ENCODE data around the gene RBMS3.
"Not testable (repeated sequence)": the region's sequence is repeated elsewhere in the genome, so short reads cannot be mapped to it uniquely, and the experiment has no call there.

Gene RBMS3

DNA sequence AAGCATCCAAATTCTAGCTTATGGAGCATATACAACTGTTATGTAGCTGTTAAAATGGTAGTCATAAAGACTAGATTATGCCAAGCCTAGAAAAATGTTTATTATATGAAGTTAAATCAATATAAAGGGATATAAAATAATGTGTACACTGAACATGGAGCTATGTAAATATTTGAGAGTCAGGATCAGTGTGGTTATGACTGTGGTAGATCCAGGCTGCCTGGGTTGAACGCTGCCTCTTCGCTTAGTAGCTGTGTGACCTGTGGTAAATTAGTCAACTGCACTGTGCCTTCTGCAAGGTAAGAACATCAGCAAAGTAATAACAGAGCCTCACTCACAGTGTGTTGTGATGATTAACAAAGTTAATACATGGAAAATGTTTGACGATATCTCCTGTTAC, 212.2 kb downstream of the RBMS3 start:
- no peak for DNase-seq

DNA sequence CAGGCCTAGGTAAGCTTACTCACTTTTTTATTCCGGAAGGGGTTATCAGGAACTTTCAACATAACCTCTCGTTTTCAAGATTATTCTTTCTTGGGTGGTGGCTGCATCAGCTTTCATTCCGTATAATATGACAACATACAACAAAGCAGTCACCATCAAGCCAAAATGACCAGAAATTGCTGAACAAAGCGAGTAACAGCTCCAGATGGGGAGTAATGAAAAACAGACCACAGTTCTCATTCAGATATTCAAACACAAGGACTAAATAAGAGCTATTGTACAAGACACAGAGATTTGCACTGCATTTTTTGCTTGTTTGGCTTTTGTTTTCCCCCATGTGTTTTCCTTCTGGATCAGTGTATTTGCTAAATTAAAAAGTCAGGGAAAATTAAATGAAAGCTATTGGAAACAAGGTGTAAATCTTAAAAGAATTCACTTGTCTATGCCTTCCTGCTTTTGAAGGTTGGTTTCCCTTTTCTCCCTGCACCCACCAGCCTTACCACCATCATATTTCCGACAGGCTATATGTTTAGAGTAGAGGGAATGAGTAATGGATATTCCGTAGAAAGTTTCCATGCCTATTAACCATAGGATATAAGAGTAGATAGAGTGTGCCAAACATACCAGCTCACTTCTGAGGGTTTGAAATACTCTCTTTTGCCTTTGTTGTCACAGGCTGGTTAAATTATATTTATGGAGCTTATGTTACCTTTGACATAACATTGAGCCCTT, 213.6 kb downstream of the RBMS3 start:
- DNase-seq = no peak

DNA sequence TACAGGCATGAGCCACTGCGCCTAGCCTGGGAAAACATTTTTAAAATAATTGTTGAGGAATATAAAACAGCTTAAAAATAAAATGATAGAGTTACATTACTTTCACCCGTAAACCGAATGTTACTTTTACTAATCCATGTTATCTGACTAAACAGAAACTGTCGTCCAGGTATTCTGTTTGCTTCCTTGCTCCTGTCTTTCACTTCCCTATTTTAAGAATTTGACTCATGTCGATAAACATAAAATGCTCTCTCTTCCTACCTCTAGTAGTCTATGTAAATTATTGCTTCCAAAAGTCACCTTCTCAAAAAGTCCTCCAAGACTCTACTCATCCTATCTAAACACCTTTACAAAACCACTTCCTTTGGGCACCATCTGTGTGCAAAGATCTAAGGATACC, 216.4 kb downstream of the RBMS3 start:
- no peak for DNase-seq

DNA sequence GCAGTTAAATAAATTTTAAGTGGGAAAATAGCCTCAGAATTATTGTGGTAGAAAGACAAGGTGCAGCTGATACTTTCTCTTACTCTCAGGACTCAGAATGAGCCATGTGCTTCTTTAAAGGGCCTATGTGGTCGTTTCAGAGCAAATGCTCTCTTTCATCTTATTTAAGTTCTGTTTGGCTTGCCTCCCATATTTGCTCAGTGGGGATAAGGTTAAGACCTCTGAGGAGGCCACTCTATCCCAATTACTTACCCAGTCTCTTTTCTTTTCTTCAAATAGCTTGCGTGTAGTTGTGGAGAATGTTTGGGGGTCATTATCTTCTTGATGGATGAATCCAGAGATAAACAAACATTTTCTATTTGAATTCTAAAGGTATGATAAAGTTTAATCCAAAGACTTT, 221.9 kb downstream of the RBMS3 start:
- DNase-seq = no peak

DNA sequence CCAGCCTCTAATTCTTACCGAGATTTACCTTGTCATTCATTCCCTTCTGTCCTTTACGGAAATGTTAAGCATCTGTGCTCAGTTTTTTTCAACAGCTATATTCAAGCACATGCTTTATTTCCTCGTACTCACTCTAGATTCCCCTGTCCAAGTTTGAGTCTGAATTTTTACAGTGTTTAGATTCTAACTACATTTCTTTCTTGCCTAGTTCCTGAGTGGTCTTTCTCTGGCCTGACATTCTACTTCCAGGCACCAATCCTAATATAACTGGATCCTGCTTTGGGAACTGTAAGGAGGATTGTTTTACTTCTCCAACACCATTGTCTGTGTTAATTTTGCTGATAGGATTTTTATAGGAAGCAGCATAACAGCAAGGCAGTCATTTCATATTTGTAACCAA, 222.4 kb downstream of the RBMS3 start:
- DNase-seq = no peak

DNA sequence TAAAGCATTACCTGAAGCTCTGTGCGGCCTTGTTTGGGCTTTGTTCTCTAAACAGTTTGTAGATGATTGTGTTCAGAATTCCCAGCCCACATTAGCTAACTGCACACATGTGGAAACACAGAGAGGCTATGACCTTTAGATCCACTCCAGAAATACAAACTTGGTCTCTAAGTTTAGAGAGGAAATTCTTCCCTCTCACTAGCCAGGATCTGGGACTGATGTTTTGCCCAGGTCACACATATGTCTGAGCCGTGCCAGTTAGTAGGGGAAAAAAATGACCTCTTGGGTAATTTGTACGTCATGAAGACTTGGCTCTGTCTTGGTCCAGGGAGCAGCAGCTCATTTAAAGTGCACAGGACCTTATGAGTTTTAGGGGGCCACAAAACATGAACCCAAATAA, 223.1 kb downstream of the RBMS3 start:
- no peak for DNase-seq

DNA sequence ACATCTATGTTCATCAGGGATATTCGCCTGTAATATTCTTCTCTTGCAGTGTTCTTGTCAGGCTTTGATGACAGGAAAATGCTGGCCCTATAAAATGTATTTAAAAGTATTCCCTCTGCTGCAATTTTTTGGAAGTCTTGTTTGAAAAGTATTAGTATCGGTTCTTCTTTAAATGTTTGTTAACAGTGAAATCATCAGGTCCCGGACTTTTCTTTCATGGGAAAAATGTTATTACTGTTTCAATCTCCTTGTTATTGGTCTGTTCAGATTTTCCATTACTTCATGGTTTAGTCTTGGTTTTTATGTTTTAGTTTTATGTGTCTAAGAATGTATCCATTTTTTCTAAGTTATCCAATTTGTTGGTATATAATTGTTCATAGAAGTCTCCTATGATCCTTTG, 225.6 kb downstream of the RBMS3 start:
- no peak for DNase-seq

DNA sequence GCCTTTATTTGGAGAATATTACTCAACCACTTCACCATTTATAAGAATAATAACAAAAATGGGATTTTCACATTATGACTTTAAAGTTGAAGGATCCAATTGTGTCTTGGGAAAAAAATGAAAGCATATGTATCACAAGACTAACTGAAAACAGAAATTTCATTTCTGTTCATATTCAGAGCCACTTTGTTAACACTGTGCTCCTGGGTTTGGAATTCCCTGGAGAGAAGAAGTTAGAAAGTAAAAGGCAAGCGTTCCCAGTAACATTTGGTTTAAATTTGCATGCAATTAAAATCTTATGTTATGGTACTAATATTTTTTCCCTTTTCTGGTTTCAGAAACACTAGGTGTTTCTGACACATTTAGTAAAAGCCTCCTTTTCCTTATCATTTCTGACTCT, 230.8 kb downstream of the RBMS3 start:
- no peak for DNase-seq

DNA sequence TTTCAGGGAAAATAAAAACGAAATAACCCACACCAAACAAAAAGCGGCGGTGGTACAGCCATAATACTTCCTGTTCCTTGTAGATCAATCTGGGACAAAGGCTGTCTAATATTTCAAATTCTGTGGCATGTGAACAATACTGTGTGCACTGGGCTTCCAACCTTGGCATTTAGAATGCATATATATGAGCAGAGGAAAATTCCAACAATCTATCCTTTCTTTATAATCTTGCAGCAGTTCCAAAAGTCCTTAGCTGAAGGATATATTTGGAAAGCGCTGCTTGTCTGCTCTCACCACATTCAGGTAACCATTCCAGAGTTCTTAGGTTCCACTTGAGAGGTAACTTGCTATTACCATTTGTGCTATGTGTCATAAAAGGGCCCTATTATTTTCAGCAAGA, 231.8 kb downstream of the RBMS3 start:
- DNase-seq = no peak

DNA sequence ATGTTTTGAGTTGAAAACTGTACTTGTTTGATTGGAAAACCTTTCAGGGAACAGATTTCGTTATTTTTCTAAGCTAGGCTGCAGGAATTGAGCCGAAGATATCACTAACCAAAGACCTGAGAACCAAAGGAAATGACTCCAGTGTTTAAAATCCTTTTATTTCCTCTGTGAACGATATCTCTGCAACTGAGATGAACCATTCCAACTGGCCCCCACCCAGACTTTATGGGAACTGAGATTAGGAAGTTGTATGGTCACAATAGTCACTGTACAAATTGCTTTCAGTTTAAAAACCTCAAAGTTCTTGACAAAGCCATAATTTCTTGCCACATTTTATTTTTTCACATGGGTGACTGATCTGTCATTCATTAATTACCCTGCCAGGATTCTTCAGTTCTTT, 232.4 kb downstream of the RBMS3 start:
- DNase-seq = no peak

DNA sequence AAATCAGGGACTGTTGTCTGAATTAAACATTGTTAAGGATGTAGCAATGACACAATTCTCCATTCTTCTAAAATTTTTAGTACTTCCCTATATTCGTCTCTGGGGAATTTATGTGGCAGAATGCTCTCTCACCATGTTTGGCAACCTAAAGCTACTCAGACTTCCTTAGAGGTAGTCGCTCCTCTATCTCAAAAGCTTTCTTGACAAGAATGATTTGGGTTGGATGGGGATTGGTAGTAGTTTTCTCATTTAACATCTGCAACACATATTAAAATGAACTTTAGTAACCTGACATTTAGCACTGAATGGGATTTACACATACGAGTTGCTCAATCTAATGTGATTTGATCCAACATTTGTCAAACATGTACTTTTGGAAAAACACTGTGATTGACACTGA, 233.3 kb downstream of the RBMS3 start:
- no peak for DNase-seq

DNA sequence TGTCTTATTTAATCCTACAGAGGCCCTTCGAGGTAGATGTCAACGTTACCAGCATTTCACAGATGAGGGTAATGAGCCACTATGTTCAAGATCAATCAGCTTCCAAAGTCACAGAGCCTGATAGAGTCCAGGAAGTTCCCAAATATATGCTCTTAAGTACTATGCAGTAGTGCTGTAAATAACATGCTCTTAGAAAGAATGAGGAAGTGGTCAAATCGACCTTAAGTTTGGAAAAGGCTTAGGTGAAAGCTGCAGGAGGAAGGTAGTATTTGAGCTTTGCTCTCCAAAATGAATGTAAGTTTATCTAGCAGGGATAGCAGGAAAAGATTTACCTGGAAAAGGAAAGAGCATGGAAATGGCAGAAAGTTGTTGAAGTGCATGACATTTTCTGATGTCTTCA, 234.0 kb downstream of the RBMS3 start:
- DNase-seq = no peak

DNA sequence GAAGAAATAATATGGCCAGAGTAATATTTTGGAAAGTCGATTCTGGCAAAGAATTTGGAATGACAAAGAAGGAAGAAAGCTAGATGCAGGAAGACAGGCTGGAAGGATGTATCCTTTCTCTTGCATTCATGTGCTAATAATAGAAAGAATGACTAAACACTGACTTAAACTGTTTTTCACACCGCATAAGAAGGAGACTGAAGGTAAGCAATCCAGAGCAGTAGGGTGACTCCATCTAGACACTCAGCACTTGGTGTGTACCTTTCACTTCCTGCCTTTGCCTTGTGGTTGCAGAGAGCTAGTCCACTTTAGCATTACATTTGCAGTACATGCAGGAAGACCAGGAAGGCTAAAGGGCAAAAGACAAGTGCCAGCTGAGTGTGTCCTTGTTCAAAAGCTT, 234.6 kb downstream of the RBMS3 start:
- DNase-seq = no peak

DNA sequence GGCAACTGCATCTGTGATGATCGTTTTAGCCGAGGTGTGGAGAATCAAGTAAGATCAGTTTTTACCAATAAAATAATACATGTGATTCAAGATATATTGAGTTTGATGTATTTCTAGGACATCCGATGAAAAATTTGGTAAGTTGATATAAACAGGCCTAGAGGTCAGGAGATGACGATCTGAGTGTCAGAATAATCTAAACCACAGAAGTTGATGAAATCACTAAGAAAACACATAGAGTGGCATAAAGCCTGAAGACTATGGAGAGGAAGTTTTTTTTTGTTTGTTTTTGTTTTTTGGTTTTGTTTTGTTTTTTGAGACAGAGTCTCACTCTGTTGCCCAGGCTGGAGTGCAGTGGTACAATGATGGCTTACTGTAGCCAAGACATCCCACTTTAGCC, 235.3 kb downstream of the RBMS3 start:
- DNase-seq = no peak

DNA sequence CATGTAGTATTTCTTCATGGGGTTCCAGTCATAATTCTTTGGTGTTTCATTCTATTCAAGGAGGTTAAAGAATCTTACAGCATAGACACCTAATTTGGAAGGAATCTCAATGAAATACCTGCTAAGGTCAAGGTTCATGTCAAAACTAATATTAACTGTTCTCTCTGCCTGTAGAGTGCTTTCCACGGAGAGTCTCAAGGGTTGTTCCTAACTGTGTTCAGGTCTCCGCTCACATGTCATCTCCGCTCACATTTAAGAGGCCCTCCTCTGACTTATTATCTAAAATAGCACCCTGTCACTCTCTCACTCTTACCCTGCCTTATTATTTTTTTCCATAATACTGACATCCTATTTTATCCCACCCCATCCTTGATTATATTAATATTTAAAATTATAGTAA, 239.9 kb downstream of the RBMS3 start:
- DNase-seq = no peak

DNA sequence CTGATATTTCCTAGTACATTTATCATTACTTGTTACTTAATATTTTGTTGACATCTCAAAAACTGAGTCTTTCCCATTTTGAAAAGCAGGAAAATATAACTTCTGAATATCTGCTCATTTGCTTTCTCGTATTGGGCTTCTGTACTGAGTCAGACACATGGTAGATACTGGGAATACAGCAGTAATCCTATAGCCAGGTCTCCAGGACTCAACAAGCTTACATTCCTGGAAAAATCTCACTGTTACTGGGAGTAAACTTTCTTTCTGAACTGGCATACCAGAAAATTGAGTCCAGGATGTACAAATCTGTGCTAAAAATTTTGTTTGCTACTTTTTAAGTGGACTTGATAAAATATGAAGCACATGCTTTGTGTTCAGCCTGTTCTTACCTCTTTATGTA, 240.4 kb downstream of the RBMS3 start:
- DNase-seq = no peak

DNA sequence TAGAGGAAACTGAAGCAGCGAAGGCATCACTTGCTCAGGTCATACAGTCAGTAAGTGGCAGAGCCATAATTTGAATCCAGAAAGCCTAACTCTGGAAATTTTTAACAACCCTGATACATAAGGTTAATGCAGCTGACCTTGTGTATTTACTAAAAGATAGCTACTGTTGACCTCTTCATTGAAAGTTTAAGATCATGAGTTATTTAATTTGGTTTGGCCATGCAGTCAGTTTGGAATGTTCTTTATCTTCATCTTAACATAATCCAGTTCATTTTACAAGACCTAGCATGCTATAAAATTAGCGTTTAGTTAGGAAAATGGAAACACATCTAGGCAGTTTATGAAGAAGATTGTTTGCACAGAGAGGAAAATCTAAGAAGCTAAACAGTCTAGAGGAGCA, 240.9 kb downstream of the RBMS3 start:
- no peak for DNase-seq

DNA sequence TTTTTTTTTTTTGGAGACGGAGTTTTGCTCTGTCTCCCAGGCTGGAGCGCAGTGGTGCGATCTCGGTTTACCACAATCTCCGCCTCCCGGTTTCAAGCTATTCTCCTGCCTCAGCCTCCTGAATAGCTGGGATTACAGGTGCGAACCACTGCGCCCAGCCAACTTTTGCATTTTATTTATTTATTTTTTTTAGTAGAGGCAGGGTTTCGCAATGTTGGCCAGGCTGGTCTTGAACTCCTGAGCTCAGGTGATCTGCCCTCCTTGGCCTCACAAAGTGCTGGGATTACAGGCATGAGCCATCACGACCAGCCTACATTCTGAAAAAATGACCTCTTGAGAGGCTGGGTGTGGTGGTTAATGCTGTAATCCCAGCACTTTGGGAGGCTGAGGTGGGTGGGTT, 243.6 kb downstream of the RBMS3 start:
- DNase-seq = not testable (repeated sequence)

DNA sequence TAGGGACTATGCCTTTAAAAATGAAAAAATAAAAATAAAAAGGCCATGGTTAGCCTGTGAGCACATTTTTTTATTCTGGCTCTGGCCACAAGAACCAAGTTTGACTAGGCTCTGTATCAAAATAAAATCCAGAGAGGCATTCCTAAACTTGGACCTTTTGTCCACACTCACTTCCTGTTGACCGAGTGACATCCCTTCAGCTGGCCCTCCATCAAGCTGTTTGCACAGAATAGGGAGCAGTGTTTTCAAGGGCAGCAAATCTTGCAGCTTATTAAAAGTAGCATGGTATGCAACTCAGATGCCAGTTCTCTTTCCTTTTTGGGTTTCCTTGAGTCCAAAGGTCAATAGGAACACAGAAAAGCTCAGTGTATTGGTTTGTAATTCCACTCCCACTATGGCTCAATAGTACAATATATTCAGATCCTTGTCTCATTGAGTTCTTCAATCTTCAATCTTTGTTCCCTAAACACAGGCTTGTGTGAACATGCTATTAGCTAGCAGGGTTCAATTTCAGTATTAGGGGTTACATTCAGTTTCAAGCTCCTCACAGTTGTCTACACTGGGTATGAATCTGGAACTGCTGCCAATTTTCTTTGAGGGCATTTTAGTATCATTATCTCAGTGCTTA, 244.5 kb downstream of the RBMS3 start:
- no peak for DNase-seq

DNA sequence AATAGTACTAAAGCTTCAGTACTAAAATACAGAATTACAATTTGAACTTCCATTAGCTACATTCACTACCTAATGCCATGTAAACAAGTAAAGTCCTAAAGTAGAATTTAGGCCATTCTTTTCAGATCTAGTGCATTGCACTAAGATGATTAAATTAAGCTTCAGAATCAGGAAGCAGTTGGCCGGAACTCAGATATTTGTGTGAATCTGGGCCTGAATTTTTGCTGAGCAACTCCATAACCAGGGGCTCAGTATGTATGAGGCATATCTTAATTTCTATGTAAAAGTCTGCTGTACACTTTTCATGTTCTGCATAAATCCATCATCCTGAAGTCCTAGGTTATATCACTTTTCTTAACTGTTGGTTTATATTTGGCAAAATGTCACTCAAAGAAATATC, 246.4 kb downstream of the RBMS3 start:
- DNase-seq = no peak

DNA sequence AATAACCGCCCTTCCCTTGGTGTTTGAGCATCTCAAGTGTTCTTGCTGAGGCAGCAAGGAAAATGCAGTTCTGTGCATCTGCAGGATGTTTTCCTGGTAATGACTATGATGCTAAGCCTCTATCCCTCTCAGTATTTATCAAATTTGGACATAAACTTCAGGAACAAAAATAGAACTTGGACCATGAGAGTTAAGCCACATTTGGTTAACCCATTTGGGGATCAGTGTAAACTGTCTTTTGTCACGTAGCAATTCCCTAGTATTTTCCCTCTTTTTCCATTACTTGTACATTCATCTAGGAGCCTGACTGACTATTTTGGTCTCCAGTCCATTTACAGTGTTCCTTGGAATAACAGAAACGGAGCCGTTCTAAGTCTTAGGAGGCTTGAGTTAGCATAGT, 250.8 kb downstream of the RBMS3 start:
- no peak for DNase-seq

DNA sequence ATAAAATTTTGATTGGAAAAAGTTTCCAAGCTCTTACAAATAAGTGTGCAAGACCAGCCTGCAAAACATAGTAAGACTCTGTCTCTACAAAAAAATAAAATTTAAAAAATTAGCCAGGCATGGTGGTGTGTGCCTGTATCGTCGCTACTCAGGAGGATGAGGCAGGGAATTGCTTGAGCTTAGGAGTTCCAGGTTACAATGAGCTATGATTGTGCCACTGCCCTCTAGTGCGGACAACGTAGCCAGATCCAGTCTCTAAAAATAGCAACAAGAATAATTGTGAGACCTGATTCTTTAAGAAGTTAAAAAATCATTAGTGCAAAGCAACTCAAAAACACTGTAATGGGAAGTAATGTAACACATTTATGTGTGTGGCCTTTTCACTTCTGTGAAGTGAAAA, 251.6 kb downstream of the RBMS3 start:
- no peak for DNase-seq

DNA sequence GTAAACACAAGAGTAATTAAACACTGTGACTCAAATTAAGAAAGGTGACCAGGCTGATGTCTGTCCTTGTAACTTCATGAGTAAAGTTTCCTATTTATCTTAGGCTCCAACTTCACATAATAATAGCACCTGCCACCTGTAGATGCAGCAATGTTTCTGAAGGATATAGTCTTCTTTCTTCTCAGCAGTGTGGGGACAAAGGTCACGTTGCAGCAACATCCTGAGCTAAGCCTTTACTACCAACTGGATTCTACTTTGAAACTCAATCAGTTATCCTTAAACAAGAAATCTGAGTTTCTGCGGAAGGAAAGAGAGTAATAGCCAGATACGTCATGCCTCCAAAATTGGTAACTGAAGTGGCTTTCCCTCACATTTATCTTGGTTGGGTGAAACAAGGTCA, 253.1 kb downstream of the RBMS3 start:
- no peak for DNase-seq

DNA sequence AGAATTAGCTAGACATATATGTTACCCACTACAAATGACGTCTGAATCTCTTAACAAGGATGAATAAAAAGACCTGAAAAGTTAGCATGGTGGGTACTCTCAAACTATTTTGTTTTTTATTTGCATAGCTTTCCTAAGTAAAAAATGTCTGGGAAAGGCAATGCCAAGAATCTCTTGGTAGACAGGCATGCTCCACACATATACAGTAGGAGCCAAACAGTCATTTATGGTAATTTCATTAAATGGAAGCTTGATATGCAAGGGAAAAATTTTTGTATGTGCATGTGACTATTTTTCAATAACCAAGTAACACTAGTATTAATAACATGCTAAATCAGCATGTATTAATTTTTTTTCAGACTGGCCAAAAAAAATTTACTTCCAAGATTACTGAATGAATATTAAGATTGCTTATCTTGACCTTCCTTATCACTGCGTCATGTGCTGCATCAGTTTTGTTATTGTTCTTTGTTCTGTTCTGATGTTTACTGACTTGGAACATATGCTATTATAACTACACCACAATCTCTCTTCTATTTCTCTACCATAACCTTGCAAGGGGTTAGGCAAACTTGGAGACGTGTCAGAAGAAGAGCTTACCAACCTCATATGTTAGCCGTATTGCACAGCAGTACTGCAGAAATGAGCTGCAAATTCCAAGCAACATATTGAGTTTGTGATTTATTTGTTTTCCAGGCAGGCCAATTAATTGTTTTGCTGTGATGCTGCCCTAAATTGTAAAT, 255.3 kb downstream of the RBMS3 start:
- no peak for DNase-seq

Data from stimulated activated naive CD4-positive, alpha-beta T cell (primary cell).